ENCODE measurements around the gene PCSK7.

The PCSK7 gene

DNA sequence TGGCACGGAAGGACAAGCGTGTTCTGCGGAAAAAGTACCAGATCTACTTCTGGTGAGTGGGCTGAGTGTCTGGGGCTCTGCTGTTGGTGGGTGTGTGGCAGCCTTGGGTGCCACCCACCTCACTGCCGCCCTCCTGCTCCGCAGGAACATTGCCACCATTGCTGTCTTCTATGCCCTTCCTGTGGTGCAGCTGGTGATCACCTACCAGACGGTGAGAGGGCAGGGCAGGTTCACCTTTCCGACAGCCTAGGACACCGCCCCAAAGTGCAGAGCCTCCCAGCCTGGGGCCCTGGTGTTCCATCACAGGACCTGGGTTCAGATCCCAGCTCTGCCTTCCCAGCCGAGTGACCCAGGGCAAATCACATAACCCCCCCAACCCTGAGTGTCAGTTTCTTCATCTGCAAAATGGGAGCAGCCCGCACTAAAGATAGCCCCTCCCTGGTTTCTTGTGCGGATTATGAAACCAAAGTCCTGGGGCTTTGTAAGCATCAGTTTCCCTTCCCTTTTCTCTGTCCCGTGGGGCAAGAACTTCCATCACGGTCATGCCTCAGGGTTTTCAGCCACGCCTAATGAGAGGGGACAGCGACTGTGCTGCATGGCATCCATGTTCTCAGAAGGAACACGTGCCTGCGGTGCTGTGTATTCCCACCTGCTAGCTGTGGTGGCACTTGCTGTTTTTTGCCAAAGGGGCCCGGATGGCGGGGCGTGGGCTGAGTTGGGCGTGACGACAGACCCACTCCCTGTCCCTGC, 42.5 kb downstream of the PCSK7 start:
- peaks cover 36% of the 10 kb centered on the region for H3K36me3 ChIP-seq

DNA sequence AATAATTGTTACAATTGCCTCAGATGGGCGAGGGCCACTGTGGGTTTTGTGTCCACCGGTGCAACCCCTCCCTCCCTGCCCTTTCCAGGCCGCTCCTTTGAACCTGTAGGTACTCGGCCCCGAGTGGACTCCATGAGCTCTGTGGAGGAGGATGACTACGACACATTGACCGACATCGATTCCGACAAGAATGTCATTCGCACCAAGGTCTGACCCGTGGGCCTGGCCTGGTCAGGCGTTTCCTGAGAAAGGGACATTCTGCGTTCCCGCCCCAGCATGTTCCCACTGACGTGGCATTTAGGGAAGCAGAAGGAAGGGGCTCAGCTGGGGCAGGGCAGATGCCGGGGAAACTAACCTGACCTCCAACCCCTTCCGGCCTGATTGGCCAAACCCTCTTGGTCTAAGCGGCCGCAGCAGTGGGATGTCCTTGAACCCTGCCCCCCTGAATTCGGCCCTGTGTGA, 43.2 kb downstream of the PCSK7 start:
- no peaks in the 10 kb centered on the region for H3K4me1 ChIP-seq (ENCODE audit: control insufficient read depth in 1 of 2, insufficient read depth in 1 of 2, low read depth in 1 of 2, low read length in 1 of 2)
- no peak overlapping the region for H3K27ac ChIP-seq
- H3K9me3 ChIP-seq: no peaks in the 10 kb centered on the region
- peaks cover 36% of the 10 kb centered on the region for H3K36me3 ChIP-seq
- H3K4me3 ChIP-seq (ENCODE audit: low read depth in 1 of 2, low read length in 1 of 2): no peak overlapping the region
- TF ChIP-seq, protein P1, sequence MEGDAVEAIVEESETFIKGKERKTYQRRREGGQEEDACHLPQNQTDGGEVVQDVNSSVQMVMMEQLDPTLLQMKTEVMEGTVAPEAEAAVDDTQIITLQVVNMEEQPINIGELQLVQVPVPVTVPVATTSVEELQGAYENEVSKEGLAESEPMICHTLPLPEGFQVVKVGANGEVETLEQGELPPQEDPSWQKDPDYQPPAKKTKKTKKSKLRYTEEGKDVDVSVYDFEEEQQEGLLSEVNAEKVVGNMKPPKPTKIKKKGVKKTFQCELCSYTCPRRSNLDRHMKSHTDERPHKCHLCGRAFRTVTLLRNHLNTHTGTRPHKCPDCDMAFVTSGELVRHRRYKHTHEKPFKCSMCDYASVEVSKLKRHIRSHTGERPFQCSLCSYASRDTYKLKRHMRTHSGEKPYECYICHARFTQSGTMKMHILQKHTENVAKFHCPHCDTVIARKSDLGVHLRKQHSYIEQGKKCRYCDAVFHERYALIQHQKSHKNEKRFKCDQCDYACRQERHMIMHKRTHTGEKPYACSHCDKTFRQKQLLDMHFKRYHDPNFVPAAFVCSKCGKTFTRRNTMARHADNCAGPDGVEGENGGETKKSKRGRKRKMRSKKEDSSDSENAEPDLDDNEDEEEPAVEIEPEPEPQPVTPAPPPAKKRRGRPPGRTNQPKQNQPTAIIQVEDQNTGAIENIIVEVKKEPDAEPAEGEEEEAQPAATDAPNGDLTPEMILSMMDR (IDR thresholded peaks at IDR 0.05): no peak
- H3K27me3 ChIP-seq: no peaks in the 10 kb centered on the region

More for the DNA sequence above, 42.5 kb downstream of the PCSK7 start:
- Histone ChIP-seq H3K4me3 (ENCODE audit: low read depth in 1 of 2, low read length in 1 of 2) (no peak overlapping the region), H3K27ac (no peak overlapping the region), H3K9me3 (no peaks in the 10 kb centered on the region), H3K4me1 (ENCODE audit: control insufficient read depth in 1 of 2, insufficient read depth in 1 of 2, low read depth in 1 of 2, low read length in 1 of 2) (no peaks in the 10 kb centered on the region), H3K27me3 (no peaks in the 10 kb centered on the region)
- TF ChIP-seq, protein P1 (IDR thresholded peaks at IDR 0.05): no peak

DNA sequence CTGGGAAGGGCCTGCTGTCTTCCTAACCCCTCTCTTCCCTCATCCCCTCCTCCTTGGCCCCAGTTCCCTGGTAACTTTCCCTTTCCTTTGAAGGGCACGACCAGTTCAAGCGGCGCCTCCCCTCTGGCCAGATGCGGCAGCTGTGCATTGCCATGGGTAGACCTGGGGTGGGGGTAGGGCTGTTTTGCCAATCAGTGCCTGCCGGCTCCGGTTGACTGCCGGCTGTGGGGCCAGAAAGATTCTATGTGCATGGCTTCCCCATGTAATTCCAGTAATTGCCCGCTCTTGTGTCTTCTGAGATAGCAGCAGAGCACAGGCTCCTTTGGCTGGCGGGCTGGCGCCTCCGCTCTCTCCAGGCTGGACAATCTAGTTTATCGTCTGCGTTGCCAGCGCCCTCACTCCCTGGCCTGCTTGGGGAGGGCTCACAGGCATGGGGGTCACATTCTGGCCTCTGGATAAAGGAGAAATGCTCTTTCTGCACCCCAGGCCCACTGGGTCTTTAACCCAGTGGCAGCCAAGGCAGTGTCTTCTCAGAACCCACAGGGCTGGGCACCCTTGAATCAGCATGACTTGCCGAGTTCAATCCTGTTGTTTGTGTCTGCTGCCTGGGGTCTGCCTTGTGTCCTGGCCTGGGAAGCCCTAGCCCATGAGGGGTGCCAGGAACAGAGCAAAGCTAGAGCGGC, 43.9 kb downstream of the PCSK7 start:
- Histone ChIP-seq H3K36me3 (peaks cover 36% of the 10 kb centered on the region), H3K4me3 (ENCODE audit: low read depth in 1 of 2, low read length in 1 of 2) (no peak overlapping the region), H3K27ac (no peak overlapping the region), H3K27me3 (no peaks in the 10 kb centered on the region), H3K4me1 (ENCODE audit: control insufficient read depth in 1 of 2, insufficient read depth in 1 of 2, low read depth in 1 of 2, low read length in 1 of 2) (no peaks in the 10 kb centered on the region), H3K9me3 (no peaks in the 10 kb centered on the region)
- TF ChIP-seq, protein P1 (IDR thresholded peaks at IDR 0.05): no peak

DNA sequence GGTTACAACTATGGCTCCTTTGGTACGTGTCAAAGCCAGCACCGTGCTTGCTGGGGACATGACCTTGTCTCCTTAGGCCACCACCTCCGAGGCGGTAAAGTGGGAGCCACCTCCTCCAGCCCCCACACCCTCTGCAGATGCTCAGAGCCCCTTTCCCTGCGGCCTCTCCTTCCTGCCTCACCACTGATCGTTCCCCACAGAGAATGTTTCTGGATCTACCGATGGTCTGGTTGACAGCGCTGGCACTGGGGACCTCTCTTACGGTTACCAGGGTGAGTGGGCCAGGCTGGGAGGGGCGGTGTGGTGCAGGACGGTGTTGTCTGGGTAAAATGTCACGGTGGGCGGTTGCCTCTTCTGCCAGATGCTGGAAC, 44.5 kb downstream of the PCSK7 start:
- no peaks in the 10 kb centered on the region for H3K4me1 ChIP-seq (ENCODE audit: control insufficient read depth in 1 of 2, insufficient read depth in 1 of 2, low read depth in 1 of 2, low read length in 1 of 2)
- H3K27me3 ChIP-seq: no peaks in the 10 kb centered on the region
- no peak overlapping the region for H3K4me3 ChIP-seq (ENCODE audit: low read depth in 1 of 2, low read length in 1 of 2)
- no peak overlapping the region for H3K27ac ChIP-seq
- TF ChIP-seq, protein P1 (IDR thresholded peaks at IDR 0.05): no peak
- H3K9me3 ChIP-seq: no peaks in the 10 kb centered on the region
- peaks cover 34% of the 10 kb centered on the region for H3K36me3 ChIP-seq

DNA sequence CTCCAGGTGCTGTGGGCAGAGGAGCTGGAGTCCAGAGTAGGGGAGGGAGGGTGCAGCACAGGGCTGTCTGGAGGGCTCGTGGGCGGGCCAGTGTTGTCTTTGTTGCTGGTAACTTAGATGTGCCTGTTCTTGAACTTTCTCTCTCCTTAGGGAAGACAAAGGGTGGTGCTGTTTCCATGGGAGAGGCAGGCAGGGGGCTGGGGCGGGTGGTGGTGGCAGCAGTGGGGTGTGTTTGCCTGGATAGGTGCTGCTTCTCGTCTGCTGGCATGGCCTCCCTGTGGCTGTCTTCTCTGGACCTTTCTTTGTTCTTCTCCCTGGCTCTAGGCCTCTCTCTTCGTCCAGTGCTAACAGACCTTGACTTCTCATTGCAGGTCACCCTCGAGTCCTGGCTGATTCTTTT, 44.9 kb downstream of the PCSK7 start:
- Histone ChIP-seq H3K27ac (no peak overlapping the region), H3K4me1 (ENCODE audit: control insufficient read depth in 1 of 2, insufficient read depth in 1 of 2, low read depth in 1 of 2, low read length in 1 of 2) (no peaks in the 10 kb centered on the region), H3K4me3 (ENCODE audit: low read depth in 1 of 2, low read length in 1 of 2) (no peak overlapping the region), H3K9me3 (no peaks in the 10 kb centered on the region), H3K36me3 (peaks cover 32% of the 10 kb centered on the region), H3K27me3 (no peaks in the 10 kb centered on the region)
- TF ChIP-seq, protein P1 (IDR thresholded peaks at IDR 0.05): no peak

Measured in neutrophil (primary cell).